ENCODE measurements around the gene C5orf46.

GRCh38 chr5:147879784-147880183 lies 26.6 kb downstream of the C5orf46 start:
- TF ChIP-seq CTCF (IDR thresholded peaks at IDR 0.05), result no peak
- TF ChIP-seq GRHL2 (CRISPR knock-in tag; IDR thresholded peaks at IDR 0.05; ENCODE audit: insufficient replicate concordance, severe bottlenecking), result no peak
- no peak for TF ChIP-seq FOXK1 (CRISPR knock-in tag; IDR thresholded peaks at IDR 0.05)
- TF ChIP-seq TP53 (CRISPR knock-in tag; IDR thresholded peaks at IDR 0.05), result no peak

All from WTC11 (cell line).